GM18870 (cell line): Measurements from ENCODE around the gene OPRM1.
"Not testable (repeated sequence)": the region's sequence is repeated elsewhere in the genome, so short reads cannot be mapped to it uniquely, and the experiment has no call there.

Experiments
- ATAC-seq: cut with Tn5 transposase; IDR thresholded peaks from one replicate; pipeline ENCODE4 v1.9.1; 2021; ENCODE audit warnings: moderate library complexity; ENCODE audit not compliant: unreplicated experiment

The OPRM1 gene

GRCh38 chr6:154238831-154239230, 199.8 kb downstream of the OPRM1 start:
- no peak for ATAC-seq

- peak; percentile 36 for ATAC-seq
These were observed 200.4 kb downstream of the OPRM1 start for GRCh38 chr6:154239392-154239791.

GRCh38 chr6:154241061-154241460, 202.0 kb downstream of the OPRM1 start:
- not testable (repeated sequence) for ATAC-seq

- no peak for ATAC-seq
These were observed 202.5 kb downstream of the OPRM1 start for GRCh38 chr6:154241581-154241980.

- no peak for ATAC-seq
These were observed 203.7 kb downstream of the OPRM1 start for GRCh38 chr6:154242617-154243357.

- ATAC-seq = no peak
These were observed 205.0 kb downstream of the OPRM1 start for GRCh38 chr6:154243793-154244750.

- ATAC-seq = no peak
These were observed 206.5 kb downstream of the OPRM1 start for GRCh38 chr6:154245506-154245905.

- ATAC-seq = no peak
These were observed 207.7 kb downstream of the OPRM1 start for GRCh38 chr6:154246723-154247118.

GRCh38 chr6:154247119-154247861, 208.2 kb downstream of the OPRM1 start:
- ATAC-seq = peak; percentile 40

- ATAC-seq = peak; percentile 70
These were observed 210.7 kb downstream of the OPRM1 start for GRCh38 chr6:154249499-154250298.

GRCh38 chr6:154251116-154251515, 212.1 kb downstream of the OPRM1 start:
- ATAC-seq = no peak

GRCh38 chr6:154252678-154253077, 213.6 kb downstream of the OPRM1 start:
- no peak for ATAC-seq

- ATAC-seq = no peak
These were observed 218.0 kb downstream of the OPRM1 start for GRCh38 chr6:154257067-154257466.

GRCh38 chr6:154258064-154258757, 219.2 kb downstream of the OPRM1 start:
- peak; percentile 81 for ATAC-seq

GRCh38 chr6:154261688-154262397, 222.8 kb downstream of the OPRM1 start:
- ATAC-seq = no peak

GRCh38 chr6:154266560-154267099, 227.6 kb downstream of the OPRM1 start:
- peak; percentile 32 for ATAC-seq

GRCh38 chr6:154267508-154268106, 228.6 kb downstream of the OPRM1 start:
- peak; percentile 70 for ATAC-seq

- no peak for ATAC-seq
These were observed 229.4 kb downstream of the OPRM1 start for GRCh38 chr6:154268486-154268885.
